Psoas muscle (tissue), 8 donors: ENCODE data around the gene TRAF2. TPM values are rescaled to one million over a fixed set of nuclear protein-coding genes. Genes with fewer than 3 reads are reported as not detected.

ENCODE experiments used
- ATAC-seq, 4 donors: fragments of 200-7000 bp; cut with Tn5 transposase; one replicate each; pipeline ENCODE4 v1.9.1; 2020; ENCODE audit warnings: moderate library complexity in 3 of 4, mild to moderate bottlenecking in 2 of 4
- DNase-seq, 2 donors: peaks; one replicate each; pipeline ENCODE4 v3.0.0-alpha.2; 2020
- H3K27ac ChIP-seq: fragments of 200-600 bp; one replicate; pipeline ENCODE4 v1.8.0; 2022
- H3K27me3 ChIP-seq, 3 donors: fragments of 200-600 bp in 1 of 3; one replicate each; pipeline versions ENCODE4 v1.6.1 to v1.8.0; 2013 to 2022; ENCODE audit warnings: low read length in 2 of 3, mild to moderate bottlenecking in 2 of 3, moderate library complexity in 1 of 3; ENCODE audit not compliant: insufficient read depth in 3 of 3
- H3K36me3 ChIP-seq, 2 donors: fragments of 200-600 bp in 1 of 2; one replicate each; pipeline versions ENCODE4 v1.6.1 to v1.8.0; 2013 to 2022; ENCODE audit warnings: low read depth in 1 of 2, mild to moderate bottlenecking in 1 of 2, moderate library complexity in 1 of 2; ENCODE audit not compliant: insufficient read depth in 1 of 2
- H3K4me1 ChIP-seq: fragments of 200-600 bp; one replicate; pipeline ENCODE4 v1.8.0; 2022
- H3K4me3 ChIP-seq: fragments of 200-600 bp; one replicate; pipeline ENCODE4 v1.8.0; 2022; ENCODE audit warnings: mild to moderate bottlenecking
- H3K9me3 ChIP-seq: fragments of 200-600 bp; one replicate; pipeline ENCODE4 v1.8.0; 2022
- CTCF ChIP-seq: fragments of 200-600 bp; IDR thresholded peaks from one replicate; pipeline ENCODE4 v1.8.0; 2022; ENCODE audit warnings: antibody characterized with exemption
- WGBS, 3 donors: extraction: QIAGEN DNeasy Blood & Tissue Kit; methylation state at CpG; one replicate each; pipeline versions ENCODE4 v1.1.6 to v1.1.7; 2013; 5-methylcytosine and 5-hydroxymethylcytosine counted together
- intact Hi-C, 2 donors: fragments of 100-400 bp; cut with DNase I; formaldehyde crosslinking; loops; one replicate each; pipeline versions ENCODE4 v1.11.0 to v1.14.2; 2022
- polyA plus RNA-seq, 3 donors: library from polyadenylated mRNA; stranded (reverse); fragments of 200-250 nt; gene quantifications; one replicate each; pipeline ENCODE4 v1.2.3, GENCODE V29; 2013
- total RNA-seq, 4 donors: library from RNA; stranded (reverse); fragmentation: NEBNext Ultra II Directional in 2 of 4; extraction: Animal tissue kit (Norgen Biotek cat#: 25700) in 2 of 4; gene quantifications; one replicate each; pipeline versions ENCODE4 v1.2.1 to v1.2.4, GENCODE V29; 2021 to 2023
- donor health status: healthy with polysubstance abuse.
- donor health status: DM: no; HTN: no; CAD: no; lungs with moderate emphysema.
- donor health status: Bipolar disorder and iron deficiency.
- donor health status: healthy.
- donor health status: DM: yes; HTN: yes; CAD: no.
- donor health status: DM: no; HTN: no; CAD: no.
- donor health status: DM: no; HTN: no; CAD: no.
- donor health status: DM: yes; HTN: yes; CAD: no.

TRAF2 gene
- total and polyA plus RNA-seq, 7 donors = 5.4 to 15.9 (median 10.3) TPM

DNA sequence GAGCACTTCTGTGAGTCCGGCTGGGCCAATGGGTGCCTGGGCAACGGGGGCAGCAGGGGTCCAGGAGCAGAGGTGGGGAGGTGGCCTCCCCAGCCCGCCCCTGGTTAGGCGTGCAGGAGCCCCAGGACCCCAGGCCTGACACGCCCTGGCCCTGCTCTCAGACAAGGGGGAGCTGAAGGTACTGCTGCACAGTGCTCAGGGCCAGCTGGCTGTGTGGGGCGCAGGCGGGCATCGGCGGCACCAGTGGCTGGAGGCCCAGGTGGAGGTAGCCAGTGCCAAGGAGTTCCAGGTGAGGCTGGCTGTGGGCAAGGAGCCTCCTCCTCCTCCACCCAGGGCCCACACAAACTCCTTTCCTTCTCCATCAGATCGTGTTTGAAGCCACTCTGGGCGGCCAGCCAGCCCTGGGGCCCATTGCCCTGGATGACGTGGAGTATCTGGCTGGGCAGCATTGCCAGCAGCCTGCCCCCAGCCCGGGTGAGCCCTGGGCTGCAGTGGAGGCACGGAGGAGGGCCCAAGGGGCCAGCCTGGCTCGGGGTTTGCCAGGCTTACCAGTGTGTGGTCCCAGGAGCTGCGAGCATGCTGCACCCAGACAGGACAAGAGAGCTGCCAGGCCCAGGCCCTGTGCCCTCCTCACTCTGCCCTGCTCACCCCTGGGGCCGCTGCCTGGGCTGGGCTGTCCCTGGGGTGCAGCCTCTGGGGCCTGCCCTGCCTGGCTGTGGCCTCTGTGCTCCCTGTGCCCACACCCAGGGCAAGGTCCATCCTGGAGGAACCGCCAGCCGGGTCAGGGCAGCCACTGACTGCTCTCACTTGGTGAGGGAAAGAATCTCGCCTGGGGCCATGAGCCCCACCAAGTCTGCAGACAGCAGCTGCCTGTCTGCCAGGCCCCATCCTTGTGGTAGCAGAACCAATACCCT is 27.2 kb upstream of the TRAF2 start:
- ATAC-seq (peak; percentile 31 to 64 (median 54)), DNase-seq (peak; percentile 52 to 74)
- H3K36me3 ChIP-seq = peaks cover 5 to 39% of the 10 kb centered on the region in 2 donors
- peak overlapping the region; percentile 30 for H3K27ac ChIP-seq
- H3K4me1 ChIP-seq = peaks cover 23% of the 10 kb centered on the region
- no peaks in the 10 kb centered on the region for H3K27me3 ChIP-seq
- no peak overlapping the region for H3K4me3 ChIP-seq
- H3K9me3 ChIP-seq = no peaks in the 10 kb centered on the region
- TF ChIP-seq CTCF = no peak
- 43 to 56% (median 45%) methylated on average over 16 to 20 of the region's 20 CpGs for WGBS, 3 donors
- intact Hi-C loops = no loop called here

DNA sequence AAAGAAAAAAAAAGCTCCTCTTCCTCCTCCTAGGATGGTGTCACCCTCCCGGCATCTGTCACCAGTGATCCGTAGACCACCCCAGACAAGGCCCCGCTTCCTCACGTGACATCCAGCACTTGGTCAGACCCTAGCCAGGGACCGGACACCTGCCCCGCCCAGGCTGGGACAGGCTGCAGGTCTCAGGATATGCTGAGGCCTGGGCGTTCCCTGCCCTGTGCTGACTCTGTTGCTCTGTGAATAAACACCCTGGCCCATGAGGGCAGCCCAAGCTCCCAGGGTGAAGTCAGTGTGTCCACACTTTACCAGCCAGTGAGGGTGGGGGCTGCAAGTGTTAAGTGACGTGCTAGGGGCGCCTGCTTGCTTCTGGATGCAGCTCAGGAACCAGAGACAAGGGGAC is 25.8 kb upstream of the TRAF2 start:
- Histone ChIP-seq H3K36me3 (peaks cover 5 to 47% of the 10 kb centered on the region in 2 donors), H3K4me3 (no peak overlapping the region), H3K9me3 (no peaks in the 10 kb centered on the region), H3K4me1 (peaks cover 36% of the 10 kb centered on the region), H3K27me3 (no peaks in the 10 kb centered on the region), H3K27ac (no peak overlapping the region)
- 83 to 87% (median 84%) methylated on average over 9 of the region's 9 CpGs for WGBS, 3 donors
- ATAC-seq = no peak
- intact Hi-C loops = no loop called here
- DNase-seq = no peak
- TF ChIP-seq CTCF = no peak

DNA sequence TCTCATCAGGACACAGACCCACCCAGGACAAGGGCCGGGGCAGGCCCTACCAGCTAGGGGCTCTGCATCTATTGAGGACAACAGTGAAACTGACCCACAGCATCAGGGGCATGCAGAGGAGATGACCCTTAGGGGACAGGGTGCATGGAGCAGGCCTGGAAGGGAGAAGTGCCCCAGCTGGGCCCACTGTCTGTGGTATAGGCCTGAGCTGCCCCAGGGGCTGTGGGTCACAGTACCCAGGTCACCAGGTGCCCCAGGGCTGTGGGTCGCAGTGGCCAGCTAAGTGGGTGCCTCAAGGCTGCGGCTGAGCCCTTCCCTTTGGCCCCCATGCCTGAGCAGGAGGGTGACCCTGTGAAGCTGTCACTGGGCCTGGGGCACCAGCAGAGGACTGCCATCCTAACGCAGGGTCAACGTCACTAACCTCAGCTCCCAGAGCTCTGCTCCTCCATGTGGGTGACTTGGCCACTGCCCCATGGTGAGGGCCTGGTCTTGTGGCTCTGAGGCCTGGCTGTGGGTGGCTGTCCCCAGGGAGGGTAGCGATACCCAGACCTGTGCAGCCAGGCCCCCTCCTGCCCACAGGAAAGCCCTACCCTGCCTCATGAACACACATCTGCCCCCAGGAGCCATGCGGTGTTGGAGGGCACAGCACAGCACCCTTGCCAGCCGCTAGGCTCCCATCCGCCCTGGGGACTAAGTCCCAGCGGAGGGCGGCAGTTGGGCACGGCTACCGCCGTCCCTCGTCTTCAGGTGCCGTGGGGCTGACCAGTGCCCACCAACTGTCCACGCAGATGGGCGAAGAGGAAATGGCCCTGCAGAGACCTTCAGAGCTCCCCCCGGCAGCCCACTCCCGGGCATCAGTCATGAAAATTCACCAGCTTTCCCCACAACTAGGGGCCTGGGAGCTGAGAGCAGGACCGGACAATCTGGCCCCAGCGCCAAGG is 25.1 kb upstream of the TRAF2 start:
- no peak overlapping the region for H3K27ac ChIP-seq
- WGBS, 3 donors = 91 to 92% (median 92%) methylated on average over 21 to 22 of the region's 22 CpGs
- peaks cover 36% of the 10 kb centered on the region for H3K4me1 ChIP-seq
- no peaks in the 10 kb centered on the region for H3K9me3 ChIP-seq
- DNase-seq (no peak), ATAC-seq (no peak)
- H3K27me3 ChIP-seq = no peaks in the 10 kb centered on the region
- H3K36me3 ChIP-seq = peaks cover 5 to 47% of the 10 kb centered on the region in 2 donors
- no peak for TF ChIP-seq CTCF
- intact Hi-C loops = no loop called here
- no peak overlapping the region for H3K4me3 ChIP-seq

GRCh38 chr9:136861874-136862457 is 24.4 kb upstream of the TRAF2 start:
- Histone ChIP-seq H3K27me3 (no peaks in the 10 kb centered on the region), H3K4me1 (peaks cover 36% of the 10 kb centered on the region), H3K27ac (no peak overlapping the region), H3K9me3 (no peaks in the 10 kb centered on the region), H3K4me3 (no peak overlapping the region), H3K36me3 (peaks cover 5 to 47% of the 10 kb centered on the region in 2 donors)
- intact Hi-C loops = no loop called here
- ATAC-seq (no peak), DNase-seq (no peak)
- WGBS, 3 donors = 86 to 87% (median 87%) methylated on average over 25 to 26 of the region's 26 CpGs
- no peak for TF ChIP-seq CTCF
